GM21526 (cell line): ENCODE results near the gene IER2.

Experiments
- ATAC-seq: cut with Tn5 transposase; IDR thresholded peaks from one replicate; pipeline ENCODE4 v1.9.1; 2021; ENCODE audit warnings: moderate library complexity; ENCODE audit not compliant: unreplicated experiment, low FRiP score

IER2 gene

GRCh38 chr19:13118424-13119193 lies 31.6 kb upstream of the IER2 start:
- no peak for ATAC-seq

DNA sequence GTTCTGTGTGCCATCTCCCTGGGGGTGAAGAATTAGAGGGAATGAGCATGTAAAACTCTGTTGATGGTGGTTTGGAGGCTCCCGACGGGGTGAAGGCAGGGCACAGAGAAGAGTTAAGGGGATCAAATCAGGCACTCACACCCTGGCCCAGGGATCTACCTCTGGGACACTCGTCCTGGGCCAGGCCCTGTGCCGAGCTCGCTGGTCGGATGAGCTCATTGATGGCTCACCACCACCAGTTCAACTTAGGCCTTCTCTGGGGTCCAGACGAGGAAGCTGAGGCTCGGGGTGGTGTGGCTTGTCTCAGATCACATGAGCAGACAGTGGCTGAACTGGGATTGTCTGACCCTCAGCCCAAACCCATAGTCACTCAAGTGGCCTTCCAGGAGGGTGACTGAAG lies 30.6 kb upstream of the IER2 start:
- ATAC-seq: no peak

DNA sequence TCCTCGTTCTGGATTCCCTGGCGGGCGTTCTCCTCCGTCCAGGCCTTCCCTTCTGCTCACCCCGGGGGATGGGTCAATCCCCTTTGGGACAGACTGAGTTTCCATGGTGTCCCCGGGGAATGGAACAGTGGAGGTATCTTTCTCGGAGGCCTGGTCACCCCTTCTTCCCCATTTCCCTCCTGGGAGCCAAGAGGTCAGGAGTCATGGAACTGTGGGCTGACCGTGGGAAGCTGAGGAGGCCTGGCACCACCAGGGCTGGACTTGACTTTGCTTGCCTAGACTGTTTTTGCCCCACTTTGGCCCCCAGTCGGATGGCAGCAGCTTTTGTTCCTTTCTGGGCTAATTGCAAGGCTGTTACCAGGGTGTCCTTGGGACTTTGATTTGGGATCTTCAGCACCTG lies 30.2 kb upstream of the IER2 start:
- no peak for ATAC-seq

DNA sequence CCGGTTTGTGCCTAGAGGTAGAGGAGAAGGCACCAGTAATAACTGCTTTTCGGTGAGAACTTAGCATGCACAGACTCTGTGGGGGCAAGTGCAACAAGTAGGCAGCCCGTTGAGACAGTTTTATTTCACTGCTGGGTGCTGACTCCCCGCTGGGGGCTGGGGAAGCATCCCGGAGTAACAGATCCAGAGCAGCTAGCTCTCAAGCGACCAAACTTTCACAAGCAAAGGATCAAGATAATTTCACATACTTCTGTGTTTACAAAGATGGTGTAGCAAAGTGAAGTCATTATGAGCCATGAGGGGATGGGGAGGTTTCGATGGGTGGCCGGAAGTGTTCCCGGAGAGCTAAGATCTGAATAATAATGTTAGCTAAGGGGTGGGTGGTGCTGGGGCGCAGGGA lies 29.4 kb upstream of the IER2 start:
- ATAC-seq: no peak

GRCh38 chr19:13121551-13122274 lies 28.5 kb upstream of the IER2 start:
- no peak for ATAC-seq

GRCh38 chr19:13122275-13122878 lies 27.8 kb upstream of the IER2 start:
- no peak for ATAC-seq

- ATAC-seq: no peak
These were observed 26.9 kb upstream of the IER2 start for GRCh38 chr19:13122980-13123957.

DNA sequence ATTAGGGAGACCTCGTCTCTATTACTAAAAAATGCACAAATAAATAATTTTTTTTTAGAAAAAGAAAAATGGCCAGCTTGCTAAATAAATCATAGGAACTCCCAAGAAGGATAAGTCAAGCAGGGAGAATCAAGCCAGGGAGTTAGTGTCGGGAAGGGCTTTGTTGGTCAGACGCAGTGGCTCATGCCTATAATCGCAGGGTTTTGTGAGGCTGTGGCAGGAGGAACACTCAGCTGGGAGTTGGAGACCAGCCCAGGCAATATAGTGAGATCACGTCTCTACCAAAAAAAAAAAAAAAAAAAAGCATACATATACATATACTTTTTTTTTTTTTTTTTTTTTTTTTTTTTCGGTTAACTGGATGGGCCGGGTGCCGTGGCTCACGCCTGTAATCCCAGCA lies 23.2 kb upstream of the IER2 start:
- no peak for ATAC-seq

GRCh38 chr19:13127811-13128575 lies 22.2 kb upstream of the IER2 start:
- no peak for ATAC-seq

GRCh38 chr19:13128583-13128982 lies 21.6 kb upstream of the IER2 start:
- ATAC-seq: no peak

DNA sequence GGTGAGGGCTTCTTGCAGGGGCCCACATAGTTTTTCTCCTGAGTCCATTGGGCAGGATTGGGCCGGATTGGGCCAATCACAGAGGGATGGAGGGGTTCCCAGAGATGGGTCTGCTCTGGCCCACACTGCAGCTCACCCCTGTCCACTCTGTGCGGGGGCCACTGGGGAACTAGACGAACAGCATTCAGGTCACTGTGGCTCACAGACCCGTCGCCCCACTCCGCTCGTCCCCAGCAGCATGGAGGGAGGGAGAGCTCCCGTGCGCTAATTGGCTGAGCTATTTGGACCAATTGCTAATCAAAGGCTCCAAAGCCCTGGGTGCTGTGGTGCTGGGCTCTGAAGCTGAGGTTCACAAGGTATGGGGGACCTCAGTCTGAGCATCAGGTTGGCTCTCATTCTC lies 20.8 kb upstream of the IER2 start:
- no peak for ATAC-seq

DNA sequence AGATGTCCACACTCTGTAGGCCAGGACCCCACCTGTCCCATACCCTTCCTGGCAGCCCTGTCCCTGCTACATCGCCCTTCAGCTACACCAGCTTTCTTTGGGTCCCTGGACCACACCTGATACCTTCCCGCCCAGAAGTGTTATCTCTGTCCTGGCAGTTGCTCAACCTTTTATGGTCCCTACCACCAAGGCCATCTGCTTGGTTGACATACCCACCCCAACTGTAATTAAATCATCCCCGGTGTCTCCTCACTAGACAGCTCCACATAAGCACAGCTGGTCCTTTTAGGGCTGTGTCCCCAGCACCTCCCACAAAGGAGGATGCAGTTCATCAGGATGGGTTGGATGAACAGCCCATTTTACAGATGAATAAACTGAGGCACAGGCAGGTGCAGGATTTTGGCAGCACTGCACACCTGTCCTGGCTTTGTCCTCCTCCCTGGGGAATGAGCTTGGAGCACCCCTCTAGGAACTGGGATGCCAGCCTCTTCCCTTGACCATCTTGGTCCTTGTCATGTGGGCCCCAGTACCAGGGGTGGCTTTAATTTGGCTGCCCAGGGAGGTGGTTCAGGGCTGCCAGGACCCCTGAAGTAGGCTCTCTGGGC lies 19.2 kb upstream of the IER2 start:
- ATAC-seq: no peak

DNA sequence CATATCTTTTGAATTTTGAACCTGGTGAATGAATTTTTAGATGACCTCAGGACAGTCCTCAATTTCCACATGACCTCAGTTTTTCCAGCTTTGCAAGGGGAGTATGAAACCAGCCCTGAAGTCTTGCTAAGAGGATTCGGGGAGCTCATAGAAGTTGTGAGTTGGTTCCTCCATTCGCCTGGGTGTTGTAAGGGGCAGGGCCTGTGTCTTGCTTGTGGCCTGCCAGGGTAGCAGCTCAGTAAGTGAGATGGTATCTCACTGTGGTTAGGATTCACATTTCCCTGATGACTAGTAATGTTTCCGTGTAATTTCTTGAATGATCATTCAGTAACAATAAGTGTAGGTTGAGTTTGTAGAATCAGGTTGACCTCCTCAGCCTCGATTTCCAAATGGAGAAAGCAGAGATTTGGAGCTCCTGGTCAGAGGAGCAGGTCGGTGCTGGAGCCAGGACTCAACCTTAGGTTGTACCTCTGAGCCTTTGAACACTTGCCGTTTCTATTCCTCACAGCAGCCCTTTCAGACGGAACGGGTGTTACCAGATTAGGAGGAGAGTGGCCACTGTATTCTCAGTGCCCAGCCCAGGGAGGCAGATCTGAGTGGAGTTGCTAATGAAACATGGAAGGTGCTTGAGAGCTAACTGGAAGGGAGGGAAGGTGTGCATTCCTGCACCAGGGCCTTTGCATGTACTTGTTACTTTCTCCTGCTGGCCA lies 17.6 kb upstream of the IER2 start:
- ATAC-seq: no peak

GRCh38 chr19:13133241-13133870 lies 16.9 kb upstream of the IER2 start:
- no peak for ATAC-seq

- ATAC-seq: no peak
These were observed 15.6 kb upstream of the IER2 start for GRCh38 chr19:13134626-13135025.

- ATAC-seq: no peak
These were observed 14.8 kb upstream of the IER2 start for GRCh38 chr19:13135068-13136062.

- ATAC-seq: no peak
These were observed 12.9 kb upstream of the IER2 start for GRCh38 chr19:13137290-13137794.
